K562 (cell line): Measurements from ENCODE around the gene CCSER2. TPM values are rescaled to one million over a fixed set of nuclear protein-coding genes. Genes with fewer than 3 reads are reported as not detected.

Experiments used
- ATAC-seq: fragments of 200-7000 bp; cut with Tn5 transposase; 3 replicates; pipeline ENCODE4 v1.9.1; 2020; ENCODE audit warnings: moderate library complexity
- BruUV-seq: library from RNA; stranded (reverse); fragments of 400-500 nt; replicated peaks from 2 replicates; lab custom pipeline; 2021; lab: Mats Ljungman, UMichigan
- CTCF ChIA-PET: fragments of 300-600 bp; formaldehyde crosslinking; extraction: SDS; loops from one replicate; lab custom pipeline; 2021; ENCODE audit warnings: low intra/inter-chr PET ratio; lab: Yijun Ruan, JAX
- POLR2A ChIA-PET: fragments of 300-600, 350-650 bp; sonication (Branson Sonifier 250); formaldehyde crosslinking; extraction: SDS; loops from one replicate; lab custom pipeline; 2021; ENCODE audit warnings: antibody characterized with exemption, inconsistent platforms; lab: Yijun Ruan, JAX
- DNase-seq, 4 experiments: peaks; one replicate each; pipeline versions ENCODE4 v3.0.0 to v3.0.0-alpha.2; 2011 to 2018; ENCODE audit warnings: low spot score in 3 of 4, mixed read lengths in 3 of 4; ENCODE audit errors: extremely low read depth in 1 of 4
- FAIRE-seq: peaks from 2 replicates; lab custom pipeline; 2011; peaks lifted over from hg19 to GRCh38; lab: Jason Lieb, UNC
- H2AFZ ChIP-seq: 2 replicates; pipeline ENCODE4 v1.6.0; 2011; ENCODE audit warnings: low read depth, low read length, control low read depth, inconsistent platforms
- H3K27ac ChIP-seq: fragments of 200-600 bp; 3 replicates; pipeline ENCODE4 v1.8.0; 2011; ENCODE audit warnings: low read depth, mild to moderate bottlenecking, control low read depth, inconsistent platforms, low read length, moderate library complexity, mixed read lengths; ENCODE audit errors: extremely low read depth
- H3K27me3 ChIP-seq, 2 experiments: fragments of 300-600 bp in 1 of 2; 2 replicates in 1 of 2; 3 replicates in 1 of 2; pipeline versions ENCODE4 v1.6.0 to v1.8.0; 2011; ENCODE audit warnings: inconsistent platforms in 2 of 2, low read length in 2 of 2, mild to moderate bottlenecking in 1 of 2, mixed read lengths in 1 of 2, moderate library complexity in 1 of 2; ENCODE audit not compliant: control insufficient read depth in 2 of 2, insufficient read depth in 2 of 2
- H3K36me3 ChIP-seq: fragments of 300-600 bp; 3 replicates; pipeline ENCODE4 v1.8.0; 2011; ENCODE audit warnings: mild to moderate bottlenecking, low read length, inconsistent platforms; ENCODE audit not compliant: control insufficient read depth, insufficient read depth
- H3K4me1 ChIP-seq, 2 experiments: fragments of 200-600 bp in 1 of 2; replicated peaks in 1 of 2; 2 replicates in 1 of 2; 3 replicates in 1 of 2; pipeline versions ENCODE4 v1.5.1 to v1.8.0; 2011; ENCODE audit warnings: inconsistent platforms in 2 of 2, low read length in 2 of 2, mild to moderate bottlenecking in 1 of 2, mixed read lengths in 1 of 2, moderate library complexity in 1 of 2; ENCODE audit not compliant: control insufficient read depth in 2 of 2, insufficient read depth in 2 of 2
- H3K4me2 ChIP-seq: 2 replicates; pipeline ENCODE4 v1.6.1; 2011; ENCODE audit warnings: low read length, control low read depth, inconsistent platforms, mixed read lengths; ENCODE audit not compliant: insufficient read depth
- H3K4me3 ChIP-seq: fragments of 200-600 bp; sonication (generic), shearing (Covaris generic); 2 replicates; pipeline ENCODE4 v1.5.1; 2016; ENCODE audit warnings: control low read depth, inconsistent platforms
- H3K79me2 ChIP-seq: fragments of 200-600 bp; 3 replicates; pipeline ENCODE4 v1.8.0; 2011; ENCODE audit warnings: low read length, inconsistent platforms; ENCODE audit not compliant: control insufficient read depth, insufficient read depth
- H3K9ac ChIP-seq, 2 experiments: 2 replicates each; pipeline versions ENCODE4 v1.6.0 to v1.6.1; 2011; ENCODE audit warnings: low read depth in 2 of 2, low read length in 2 of 2, control low read depth in 1 of 2, inconsistent platforms in 1 of 2, mild to moderate bottlenecking in 1 of 2, mixed read lengths in 1 of 2; ENCODE audit not compliant: insufficient read depth in 1 of 2
- H3K9me1 ChIP-seq: one replicate; pipeline ENCODE4 v1.6.0; 2011; ENCODE audit warnings: inconsistent platforms, mild to moderate bottlenecking, low read length, moderate library complexity; ENCODE audit not compliant: control insufficient read depth, insufficient read depth
- H3K9me3 ChIP-seq: replicated peaks from 2 replicates; pipeline ENCODE4 v1.5.1; 2011; ENCODE audit warnings: low read depth, low read length, inconsistent platforms; ENCODE audit not compliant: control insufficient read depth, insufficient read depth
- H4K20me1 ChIP-seq: replicated peaks from 2 replicates; pipeline ENCODE4 v1.6.1; 2011; ENCODE audit warnings: low read length, inconsistent platforms, mixed read lengths; ENCODE audit not compliant: control insufficient read depth, insufficient read depth
- E2F5 ChIP-seq: sonication (generic); formaldehyde crosslinking; IDR thresholded peaks from 2 replicates; pipeline ENCODE4 v1.8.0; 2022; ENCODE audit warnings: mild to moderate bottlenecking, missing genetic modification reagents
- ILF3 ChIP-seq: fragments of 450-650 bp; IDR thresholded peaks from 2 replicates; pipeline ENCODE4 v1.6.1; 2018; ENCODE audit warnings: antibody characterized with exemption, mild to moderate bottlenecking, moderate library complexity, borderline replicate concordance
- L3MBTL2 ChIP-seq: fragments of 450-650 bp; IDR thresholded peaks from 2 replicates; pipeline ENCODE4 v1.6.1; 2016; ENCODE audit warnings: mild to moderate bottlenecking, moderate library complexity
- PHB2 ChIP-seq: fragments of 450-650 bp; IDR thresholded peaks from 2 replicates; pipeline ENCODE4 v1.6.1; 2017; ENCODE audit warnings: low read depth
- PRPF4 ChIP-seq: fragments of 200-400 bp; formaldehyde crosslinking; IDR thresholded peaks from one replicate; pipeline ENCODE4 v1.6.1; 2017; ENCODE audit warnings: low read length, low read depth, mild to moderate bottlenecking; ENCODE audit not compliant: insufficient read depth, poor library complexity, severe bottlenecking
- TEAD1 ChIP-seq, 2 experiments: fragments of 450-650 bp in 1 of 2; sonication (generic) in 1 of 2; formaldehyde crosslinking; IDR thresholded peaks; 2 replicates each; pipeline versions ENCODE4 v1.4.0 to v1.8.0; 2020 to 2022; ENCODE audit warnings: mild to moderate bottlenecking in 2 of 2, missing genetic modification reagents in 1 of 2
- THAP12 ChIP-seq: fragments of 250-450 bp; sonication (Bioruptor Pico); IDR thresholded peaks from 2 replicates; pipeline ENCODE4 v1.9.0; 2021; ENCODE audit warnings: mild to moderate bottlenecking, inconsistent platforms
- ZNF165 ChIP-seq: fragments of 250-450 bp; sonication (Bioruptor Pico); IDR thresholded peaks from 2 replicates; pipeline ENCODE4 v1.4.0; 2020; ENCODE audit warnings: borderline replicate concordance
- ZNF280B ChIP-seq: fragments of 250-450 bp; sonication (Bioruptor Pico); IDR thresholded peaks from 2 replicates; pipeline ENCODE4 v1.5.1; 2021; ENCODE audit warnings: mild to moderate bottlenecking
- ZNF41 ChIP-seq: fragments of 250-450 bp; sonication (Bioruptor Pico); conservative IDR thresholded peaks from 2 replicates; pipeline ENCODE4 v1.4.0; 2020; ENCODE audit warnings: mild to moderate bottlenecking
- WGBS: fragments of 100-300 bp; shearing (Covaris generic); methylation state at CpG from one replicate; pipeline ENCODE4 v1.1.6; 2016; ENCODE audit warnings: low coverage, mixed read lengths; ENCODE audit not compliant: insufficient coverage; ENCODE audit errors: missing lambda C conversion rate; 5-methylcytosine and 5-hydroxymethylcytosine counted together
- in situ Hi-C: fragments of 300-500 bp; cut with MboI; formaldehyde crosslinking; loops from 4 replicates; pipeline ENCODE4 v1.15.0; 2018; ENCODE audit warnings: inconsistent platforms, mixed read lengths
- intact Hi-C: fragments of 100-400 bp; cut with micrococcal nuclease; formaldehyde crosslinking; loops from 2 replicates; pipeline ENCODE4 v1.14.2; 2022
- polyA plus RNA-seq, 8 experiments: library from polyadenylated mRNA; depleted of rRNA in 4 of 8; stranded (reverse) in 5 of 8; unstranded in 3 of 8; fragments of >200 nt; fragmentation: Nextera tagmentation in 2 of 8; fragmentation: Illumina TruSeq in 1 of 8; extraction: Ambion mirVana in 2 of 8; extraction: Trizol in 1 of 8; gene quantifications; 2 replicates each; pipeline versions ENCODE4 v1.2.1 to v1.2.3, GENCODE V29; 2011 to 2014; ENCODE audit warnings: inconsistent platforms in 1 of 8, missing spikeins in 1 of 8
- total RNA-seq, 7 experiments: library from RNA; depleted of rRNA in 6 of 7; stranded (reverse); fragments of >200 nt in 6 of 7; fragmentation: Illumina TruSeq in 2 of 7; extraction: Trizol in 2 of 7; gene quantifications; 2 replicates each; pipeline versions ENCODE4 v1.2.1 to v1.2.3, GENCODE V29; 2011 to 2021; ENCODE audit warnings: low replicate concordance in 1 of 7
- TF ChIP-seq, protein P1 (sequence below): sonication (generic); formaldehyde crosslinking; IDR thresholded peaks from 2 replicates; pipeline ENCODE4 v1.8.0; 2022; ENCODE audit warnings: mild to moderate bottlenecking, missing genetic modification reagents
- TF ChIP-seq, protein P2 (sequence below): sonication (generic); formaldehyde crosslinking; IDR thresholded peaks from 2 replicates; pipeline ENCODE4 v1.8.1; 2022; ENCODE audit warnings: missing genetic modification reagents

The CCSER2 gene
- total and polyA plus RNA-seq, 9 of the 15 experiments (the other 6 are each of a cell fraction or from before 2014, with no cell fraction given): 2.7 to 15.1 (median 9.7) TPM

DNA sequence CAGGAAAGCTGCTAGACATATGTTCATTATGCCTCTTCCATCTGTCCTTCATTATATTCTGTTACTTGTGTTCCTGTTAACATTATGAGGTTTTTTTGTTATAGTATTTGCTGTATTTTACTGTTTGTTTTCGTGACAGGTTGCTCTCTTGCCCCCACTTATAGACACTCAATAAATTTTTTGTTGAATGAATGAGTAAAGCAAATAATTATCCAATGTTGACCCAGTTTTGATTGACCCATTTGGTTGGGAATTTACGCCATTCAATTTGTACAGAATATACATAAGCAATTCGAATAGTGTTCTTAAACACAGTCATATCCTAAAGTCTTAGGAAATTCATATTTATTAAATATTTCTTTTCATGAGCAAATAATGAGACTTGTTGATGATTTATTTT is 11.8 kb downstream of the CCSER2 start:
- CTCF ChIA-PET: no interaction called here
- Histone ChIP-seq H3K4me2 (no peak overlapping the region), H3K9ac (no peak overlapping the region), H3K27me3 (no peaks in the 10 kb centered on the region), H2AFZ (no peak overlapping the region), H4K20me1 (no peaks in the 10 kb centered on the region), H3K9me3 (no peaks in the 10 kb centered on the region), H3K36me3 (no peaks in the 10 kb centered on the region), H3K27ac (no peak overlapping the region), H3K4me3 (no peak overlapping the region), H3K79me2 (no peaks in the 10 kb centered on the region), H3K9me1 (no peaks in the 10 kb centered on the region), H3K4me1 (peaks cover 0 to 8% of the 10 kb centered on the region in 2 experiments; a peak in 3 of 5 replicates)
- intact Hi-C loops (no loop called here), in situ Hi-C loops (no loop called here)
- ATAC-seq: no peak
- DNase-seq: no peak
- BruUV-seq: no TSS peak
- FAIRE-seq: no peak
- POLR2A ChIA-PET: no interaction called here
- 74% methylated on average over 3 of the region's 3 CpGs for WGBS
- TF ChIP-seq E2F5 (CRISPR knock-in tag) (no peak), ZNF165 (no peak), ILF3 (no peak), TEAD1 (CRISPR knock-in tag; IDR thresholded peaks at IDR 0.05) (no peak), THAP12 (CRISPR knock-in tag) (no peak), PHB2 (no peak), ZNF280B (CRISPR knock-in tag) (no peak), L3MBTL2 (no peak), PRPF4 (no peak), ZNF41 (CRISPR knock-in tag) (no peak)
- TF ChIP-seq, protein P1, sequence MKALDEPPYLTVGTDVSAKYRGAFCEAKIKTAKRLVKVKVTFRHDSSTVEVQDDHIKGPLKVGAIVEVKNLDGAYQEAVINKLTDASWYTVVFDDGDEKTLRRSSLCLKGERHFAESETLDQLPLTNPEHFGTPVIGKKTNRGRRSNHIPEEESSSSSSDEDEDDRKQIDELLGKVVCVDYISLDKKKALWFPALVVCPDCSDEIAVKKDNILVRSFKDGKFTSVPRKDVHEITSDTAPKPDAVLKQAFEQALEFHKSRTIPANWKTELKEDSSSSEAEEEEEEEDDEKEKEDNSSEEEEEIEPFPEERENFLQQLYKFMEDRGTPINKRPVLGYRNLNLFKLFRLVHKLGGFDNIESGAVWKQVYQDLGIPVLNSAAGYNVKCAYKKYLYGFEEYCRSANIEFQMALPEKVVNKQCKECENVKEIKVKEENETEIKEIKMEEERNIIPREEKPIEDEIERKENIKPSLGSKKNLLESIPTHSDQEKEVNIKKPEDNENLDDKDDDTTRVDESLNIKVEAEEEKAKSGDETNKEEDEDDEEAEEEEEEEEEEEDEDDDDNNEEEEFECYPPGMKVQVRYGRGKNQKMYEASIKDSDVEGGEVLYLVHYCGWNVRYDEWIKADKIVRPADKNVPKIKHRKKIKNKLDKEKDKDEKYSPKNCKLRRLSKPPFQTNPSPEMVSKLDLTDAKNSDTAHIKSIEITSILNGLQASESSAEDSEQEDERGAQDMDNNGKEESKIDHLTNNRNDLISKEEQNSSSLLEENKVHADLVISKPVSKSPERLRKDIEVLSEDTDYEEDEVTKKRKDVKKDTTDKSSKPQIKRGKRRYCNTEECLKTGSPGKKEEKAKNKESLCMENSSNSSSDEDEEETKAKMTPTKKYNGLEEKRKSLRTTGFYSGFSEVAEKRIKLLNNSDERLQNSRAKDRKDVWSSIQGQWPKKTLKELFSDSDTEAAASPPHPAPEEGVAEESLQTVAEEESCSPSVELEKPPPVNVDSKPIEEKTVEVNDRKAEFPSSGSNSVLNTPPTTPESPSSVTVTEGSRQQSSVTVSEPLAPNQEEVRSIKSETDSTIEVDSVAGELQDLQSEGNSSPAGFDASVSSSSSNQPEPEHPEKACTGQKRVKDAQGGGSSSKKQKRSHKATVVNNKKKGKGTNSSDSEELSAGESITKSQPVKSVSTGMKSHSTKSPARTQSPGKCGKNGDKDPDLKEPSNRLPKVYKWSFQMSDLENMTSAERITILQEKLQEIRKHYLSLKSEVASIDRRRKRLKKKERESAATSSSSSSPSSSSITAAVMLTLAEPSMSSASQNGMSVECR (CRISPR knock-in tag): no peak
- TF ChIP-seq, protein P2, sequence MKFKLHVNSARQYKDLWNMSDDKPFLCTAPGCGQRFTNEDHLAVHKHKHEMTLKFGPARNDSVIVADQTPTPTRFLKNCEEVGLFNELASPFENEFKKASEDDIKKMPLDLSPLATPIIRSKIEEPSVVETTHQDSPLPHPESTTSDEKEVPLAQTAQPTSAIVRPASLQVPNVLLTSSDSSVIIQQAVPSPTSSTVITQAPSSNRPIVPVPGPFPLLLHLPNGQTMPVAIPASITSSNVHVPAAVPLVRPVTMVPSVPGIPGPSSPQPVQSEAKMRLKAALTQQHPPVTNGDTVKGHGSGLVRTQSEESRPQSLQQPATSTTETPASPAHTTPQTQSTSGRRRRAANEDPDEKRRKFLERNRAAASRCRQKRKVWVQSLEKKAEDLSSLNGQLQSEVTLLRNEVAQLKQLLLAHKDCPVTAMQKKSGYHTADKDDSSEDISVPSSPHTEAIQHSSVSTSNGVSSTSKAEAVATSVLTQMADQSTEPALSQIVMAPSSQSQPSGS (CRISPR knock-in tag): no peak
